GM18909 (cell line): Measurements from ENCODE around the gene NKTR.

Experiments
- ATAC-seq: cut with Tn5 transposase; IDR thresholded peaks from one replicate; pipeline ENCODE4 v1.9.1; 2021; ENCODE audit warnings: mild to moderate bottlenecking; ENCODE audit not compliant: unreplicated experiment, poor library complexity

NKTR gene

GRCh38 chr3:42647821-42648459 is 47.5 kb downstream of the NKTR start:
- ATAC-seq = no peak

- ATAC-seq = no peak
Measured at GRCh38 chr3:42649006-42649405, 48.5 kb downstream of the NKTR start.

DNA sequence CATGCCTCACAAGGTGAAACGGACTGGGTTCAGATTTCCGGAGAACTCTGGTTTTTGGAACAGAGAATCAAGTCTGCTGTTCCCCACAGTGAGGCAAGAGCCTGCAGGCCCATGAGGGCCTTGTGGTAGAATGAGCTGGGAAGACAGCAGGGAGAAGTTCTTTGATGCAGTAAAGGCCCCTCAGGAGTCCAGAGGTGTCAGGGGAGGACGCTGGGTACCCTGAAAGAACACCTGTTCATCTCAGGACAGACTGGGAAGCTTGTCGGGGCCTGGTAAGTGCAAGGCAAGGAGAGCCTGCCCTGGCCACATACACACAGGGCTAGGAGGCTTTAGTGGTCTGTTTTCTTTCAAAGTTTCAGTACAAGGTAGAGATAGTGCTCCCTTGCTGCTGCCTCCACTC is 49.3 kb downstream of the NKTR start:
- no peak for ATAC-seq

GRCh38 chr3:42651248-42652091 is 51.0 kb downstream of the NKTR start:
- ATAC-seq = no peak

- ATAC-seq = peak; percentile 25
Measured at GRCh38 chr3:42652251-42652610, 51.7 kb downstream of the NKTR start.

DNA sequence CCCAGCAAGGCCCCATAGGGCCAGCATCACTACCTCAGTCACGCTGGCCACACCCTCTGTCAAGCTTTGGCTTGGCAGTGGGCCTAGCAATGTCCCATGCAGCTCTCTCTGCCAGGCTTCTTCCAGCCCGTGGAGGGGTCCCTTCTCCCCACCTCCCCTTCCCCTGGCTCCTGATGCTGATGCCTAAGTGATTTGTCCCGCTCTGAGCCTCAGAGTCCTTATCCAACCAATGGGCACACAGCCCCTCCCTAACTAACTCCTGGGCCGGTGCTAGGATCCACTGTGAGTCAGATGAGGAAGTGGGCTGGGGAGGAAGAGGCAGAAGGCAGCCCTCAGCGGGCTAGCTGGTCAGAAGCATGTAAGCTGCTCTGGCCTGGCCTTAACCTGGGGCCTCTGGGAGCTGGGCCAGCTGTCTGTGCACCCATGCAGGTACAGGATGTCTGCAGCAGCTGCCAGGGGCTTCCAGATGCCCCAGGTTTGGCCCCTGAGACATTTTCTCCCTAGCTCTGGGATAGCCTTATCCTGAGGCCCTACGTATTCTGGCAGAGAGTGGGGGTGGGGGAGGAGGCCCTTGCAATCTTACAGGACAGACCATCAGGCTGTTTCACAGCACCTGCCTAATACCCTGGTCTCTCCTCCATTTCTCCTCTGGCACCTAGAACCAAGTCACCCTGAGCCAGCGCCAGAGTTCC is 52.3 kb downstream of the NKTR start:
- peak; percentile 68 for ATAC-seq

- no peak for ATAC-seq
Measured at GRCh38 chr3:42653303-42653559, 52.7 kb downstream of the NKTR start.

DNA sequence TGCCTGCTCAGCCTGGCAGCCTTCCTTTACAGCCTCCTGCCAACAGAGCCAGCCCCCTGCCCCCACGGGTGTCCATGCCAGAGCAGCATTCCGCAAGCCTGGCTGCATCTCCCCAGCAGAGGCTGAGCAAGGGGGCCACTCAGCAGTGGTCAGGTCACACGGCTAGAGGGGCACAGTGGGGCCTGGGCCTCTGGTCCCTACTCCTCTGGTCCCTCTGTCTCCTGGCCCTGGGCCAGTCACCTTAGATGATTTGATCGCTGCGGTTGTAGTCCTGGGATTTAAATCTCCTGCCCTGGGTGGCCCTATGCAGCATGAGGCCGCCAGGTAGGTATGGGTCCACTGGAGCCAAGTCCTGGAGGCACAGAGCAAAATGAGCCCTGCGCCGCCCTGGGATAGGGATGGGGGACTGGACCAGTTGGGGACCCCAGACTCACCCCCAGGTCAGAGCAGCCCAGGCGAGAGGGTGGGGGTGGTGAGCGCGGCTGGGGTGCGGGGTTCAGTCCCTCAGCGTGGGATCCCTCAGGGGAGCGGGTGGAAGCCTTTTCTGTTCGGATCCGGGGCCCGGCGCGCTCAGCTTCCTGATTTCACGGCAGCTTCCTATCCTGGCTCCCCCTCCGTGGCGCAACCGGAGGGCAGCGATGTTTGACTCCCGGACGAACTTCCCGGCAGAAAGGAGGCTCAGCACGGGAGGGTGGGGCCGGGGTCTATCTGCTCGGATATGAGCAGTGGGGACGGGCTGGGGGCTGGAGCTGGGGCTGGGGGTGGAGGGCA is 53.3 kb downstream of the NKTR start, which contains the start of gene ZBTB47:
Gene ZBTB47, plus strand, starts transcription at position 138 of the 771 bp plus-strand sequence. CDS start 4,659 bp downstream, outside the sequence.
- ATAC-seq = no peak

DNA sequence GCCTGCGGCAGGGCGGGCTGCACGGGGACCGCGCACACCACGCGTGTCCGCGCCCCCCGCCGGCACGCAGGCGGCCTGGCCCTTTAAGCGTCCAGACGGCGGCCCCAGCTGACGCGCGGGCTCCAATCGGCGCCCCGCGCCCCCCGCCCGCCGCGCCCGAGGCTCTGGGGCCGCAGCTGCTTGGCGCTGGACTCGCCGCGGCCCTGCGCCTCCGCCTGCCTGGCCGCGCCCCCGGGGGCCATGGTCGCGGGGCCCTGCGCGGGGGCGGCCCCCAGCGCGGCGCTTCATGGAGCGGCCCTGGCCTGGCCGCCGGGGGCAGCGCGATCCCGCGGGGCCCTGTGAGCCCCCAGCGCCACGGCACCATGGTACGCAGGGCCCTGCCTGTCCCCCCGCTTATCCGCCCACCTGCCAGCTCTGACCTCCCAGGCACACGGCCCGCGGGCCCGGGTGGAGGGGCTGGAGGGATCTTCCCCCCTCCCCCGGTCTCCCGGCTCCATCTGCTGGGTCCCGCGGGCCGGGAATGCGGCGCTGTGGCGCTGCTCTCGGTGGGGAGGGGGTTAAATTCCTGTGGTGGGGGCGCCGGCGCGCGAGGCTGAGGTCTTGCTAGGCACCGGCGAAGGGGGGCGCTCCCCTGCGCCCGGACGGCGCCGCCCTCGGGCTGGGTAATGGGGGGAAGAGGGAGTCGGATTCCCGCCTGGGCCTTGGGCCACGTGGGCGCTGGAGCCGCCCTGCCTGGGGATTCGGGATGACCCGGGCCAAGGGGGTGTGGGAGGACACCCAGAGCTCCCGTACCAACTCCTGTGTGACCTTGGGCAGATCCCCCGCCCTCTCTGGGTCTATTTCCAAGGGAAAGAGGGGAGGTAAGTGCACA is 54.1 kb downstream of the NKTR start:
- ATAC-seq = no peak

DNA sequence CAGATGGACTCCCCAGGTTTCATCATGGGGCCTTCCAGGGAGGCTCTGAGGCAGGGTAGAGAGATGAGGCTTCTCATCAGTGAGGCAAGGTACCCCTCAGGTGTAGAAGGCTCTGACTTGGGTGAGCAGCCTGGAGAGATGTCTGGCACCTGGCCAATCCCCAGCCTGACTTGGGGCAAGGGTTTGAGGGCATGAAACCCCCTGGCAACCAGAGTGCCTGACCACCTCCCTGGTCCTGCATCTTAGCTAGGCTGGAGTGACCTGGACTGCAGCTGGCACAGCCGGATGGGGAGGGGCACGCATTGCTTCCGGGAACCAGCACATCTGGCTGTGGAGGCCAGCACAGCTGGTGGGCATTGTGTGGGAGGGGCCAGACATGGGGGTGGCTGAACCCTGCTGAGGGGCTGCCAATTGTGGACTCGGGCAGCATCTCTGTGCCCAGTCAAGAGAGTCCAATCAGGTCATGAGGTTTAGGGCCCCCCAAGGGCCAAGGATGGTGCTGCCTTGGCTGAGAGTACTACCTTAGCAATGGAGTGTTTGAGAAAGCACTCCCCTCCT is 54.9 kb downstream of the NKTR start:
- no peak for ATAC-seq

DNA sequence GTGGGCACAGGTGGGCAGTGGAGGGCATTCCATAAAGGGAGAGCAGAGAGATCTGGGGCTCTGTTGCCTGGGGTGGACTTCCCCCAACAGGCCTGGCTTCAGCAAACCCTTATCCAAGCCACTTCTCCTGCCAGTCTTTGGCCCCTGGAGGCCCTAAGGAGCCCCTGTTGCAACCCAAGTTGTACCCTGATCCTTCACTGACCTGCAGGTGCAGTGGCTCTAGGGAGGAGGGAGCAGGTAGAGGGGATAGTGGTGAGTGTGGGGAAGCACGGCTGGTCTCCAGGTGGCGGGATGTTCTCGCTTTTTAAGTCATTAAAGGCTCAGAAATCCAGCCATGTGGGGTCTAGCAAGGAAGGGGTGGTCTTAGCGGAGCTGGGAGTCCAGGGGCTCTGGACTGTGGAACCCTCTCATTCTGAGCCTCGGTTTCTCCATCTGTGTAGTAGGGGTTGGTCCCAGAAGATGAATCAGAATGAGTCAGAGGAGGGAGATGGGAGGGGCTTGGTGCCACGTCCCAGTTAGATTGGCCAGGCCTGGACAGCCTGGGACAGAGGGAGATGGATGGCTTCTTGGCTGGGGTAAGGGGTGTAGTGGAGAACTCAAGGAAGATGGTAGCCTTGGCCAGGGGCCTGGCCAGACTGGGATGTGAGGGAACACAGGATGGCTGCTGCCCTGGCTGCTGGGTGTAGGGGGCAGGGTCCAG is 55.6 kb downstream of the NKTR start:
- no peak for ATAC-seq

- no peak for ATAC-seq
Measured at GRCh38 chr3:42656680-42657610, 56.5 kb downstream of the NKTR start.

DNA sequence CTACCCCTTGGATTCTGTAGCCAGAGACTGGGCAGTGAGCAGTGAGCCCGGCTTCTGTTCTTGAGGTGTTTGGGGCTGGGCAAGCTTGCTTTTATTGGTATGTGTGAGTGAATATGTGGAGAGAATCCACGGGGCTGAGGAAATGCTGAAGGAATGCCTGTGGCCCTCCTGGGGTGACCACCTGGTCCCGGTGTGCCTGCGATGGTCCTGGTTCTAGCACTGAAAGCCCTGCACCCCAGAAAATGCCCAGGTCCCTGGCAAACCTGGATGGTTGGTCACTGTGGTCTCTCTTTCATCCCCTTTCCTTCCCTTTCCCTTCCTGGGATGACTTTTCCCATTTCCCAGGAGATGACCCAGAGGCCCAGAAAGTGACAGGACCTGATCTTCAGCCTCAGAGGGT is 57.2 kb downstream of the NKTR start:
- no peak for ATAC-seq

DNA sequence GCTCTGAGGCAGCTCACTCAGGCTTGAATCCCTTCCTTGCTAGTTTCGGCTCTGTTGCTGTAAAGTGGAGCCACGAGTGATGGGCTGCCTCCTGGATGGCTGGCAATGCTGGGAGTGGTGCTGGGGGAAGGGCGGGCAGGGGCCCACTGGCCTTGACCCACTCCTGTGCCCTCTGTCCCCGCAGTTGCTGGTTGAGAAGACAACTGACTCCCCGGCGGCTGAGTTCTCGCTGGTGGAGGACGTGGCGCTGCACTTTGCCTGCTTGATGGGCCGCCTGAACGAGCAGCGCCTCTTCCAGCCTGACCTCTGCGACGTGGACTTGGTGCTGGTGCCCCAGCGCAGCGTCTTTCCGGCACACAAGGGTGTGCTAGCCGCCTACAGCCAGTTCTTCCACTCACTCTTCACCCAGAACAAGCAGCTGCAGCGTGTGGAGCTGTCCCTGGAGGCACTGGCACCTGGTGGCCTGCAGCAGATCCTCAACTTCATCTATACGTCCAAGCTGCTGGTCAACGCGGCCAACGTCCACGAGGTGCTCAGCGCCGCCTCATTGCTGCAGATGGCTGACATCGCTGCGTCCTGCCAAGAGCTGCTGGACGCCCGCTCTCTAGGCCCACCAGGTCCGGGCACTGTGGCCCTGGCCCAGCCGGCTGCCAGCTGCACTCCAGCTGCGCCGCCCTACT is 57.7 kb downstream of the NKTR start:
- ATAC-seq = no peak

DNA sequence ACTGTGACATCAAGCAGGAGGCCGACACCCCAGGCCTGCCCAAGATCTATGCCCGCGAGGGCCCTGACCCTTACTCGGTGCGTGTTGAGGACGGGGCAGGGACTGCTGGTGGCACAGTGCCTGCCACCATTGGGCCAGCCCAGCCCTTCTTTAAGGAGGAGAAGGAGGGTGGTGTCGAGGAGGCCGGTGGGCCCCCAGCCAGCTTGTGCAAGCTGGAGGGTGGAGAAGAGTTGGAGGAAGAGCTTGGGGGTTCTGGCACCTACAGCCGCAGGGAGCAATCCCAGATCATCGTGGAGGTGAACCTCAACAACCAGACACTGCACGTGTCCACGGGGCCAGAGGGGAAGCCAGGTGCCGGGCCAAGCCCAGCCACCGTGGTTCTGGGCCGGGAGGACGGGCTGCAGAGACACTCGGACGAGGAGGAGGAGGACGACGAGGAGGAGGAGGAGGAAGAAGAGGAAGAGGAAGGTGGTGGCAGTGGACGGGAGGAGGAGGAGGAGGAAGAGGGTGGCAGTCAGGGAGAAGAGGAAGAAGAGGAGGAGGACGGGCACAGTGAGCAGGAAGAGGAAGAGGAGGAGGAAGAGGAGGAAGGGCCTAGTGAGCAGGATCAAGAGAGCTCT is 58.4 kb downstream of the NKTR start:
- ATAC-seq = no peak

- ATAC-seq = no peak
Measured at GRCh38 chr3:42659451-42660130, 59.1 kb downstream of the NKTR start.
